ENCODE results near the gene NPW. TPM values are rescaled to one million over a fixed set of nuclear protein-coding genes. Genes with fewer than 3 reads are reported as not detected.

The NPW gene
- total RNA-seq, 1 donor from 2014 or later: 0.82 TPM

DNA sequence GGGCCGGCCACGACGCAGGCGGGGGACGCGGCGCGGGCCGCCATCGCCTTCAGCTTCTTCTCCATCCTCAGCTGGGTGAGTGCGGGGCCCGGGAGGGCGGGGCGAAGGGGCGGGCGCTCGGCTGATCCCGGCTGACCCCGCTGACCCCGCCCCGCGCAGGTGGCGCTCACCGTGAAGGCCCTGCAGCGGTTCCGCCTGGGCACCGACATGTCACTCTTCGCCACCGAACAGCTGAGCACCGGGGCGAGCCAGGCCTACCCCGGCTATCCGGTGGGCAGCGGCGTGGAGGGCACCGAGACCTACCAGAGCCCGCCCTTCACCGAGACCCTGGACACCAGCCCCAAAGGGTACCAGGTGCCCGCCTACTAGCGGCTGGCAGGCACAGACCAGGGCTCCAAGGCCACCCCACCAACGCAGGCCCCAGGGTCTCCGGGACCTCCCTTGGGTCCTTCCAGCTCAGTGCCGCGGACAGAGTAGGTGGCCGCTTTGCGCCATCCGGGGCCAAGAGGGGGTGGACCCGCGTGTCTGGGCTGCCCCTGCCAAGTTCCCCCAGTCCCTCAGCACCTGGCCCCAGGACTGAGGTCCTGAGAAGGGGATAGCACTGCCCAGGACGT is 26.8 kb upstream of the NPW start:
- Mint-ChIP-seq H3K4me1 (ENCODE audit: unreplicated experiment) (peaks cover 4% of the 10 kb centered on the region), H3K9me3 (ENCODE audit: unreplicated experiment) (no peaks in the 10 kb centered on the region), H3K27ac (ENCODE audit: unreplicated experiment) (no peak overlapping the region), H3K4me3 (ENCODE audit: unreplicated experiment) (no peak overlapping the region), H3K27me3 (ENCODE audit: unreplicated experiment) (peaks cover 20% of the 10 kb centered on the region), H3K36me3 (ENCODE audit: low read depth, unreplicated experiment) (peaks cover 9% of the 10 kb centered on the region)
- DNase-seq (ENCODE audit: low spot score): no peak
- no peak for TF ChIP-seq CTCF (IDR thresholded peaks at IDR 0.05; ENCODE audit: unreplicated experiment)

DNA sequence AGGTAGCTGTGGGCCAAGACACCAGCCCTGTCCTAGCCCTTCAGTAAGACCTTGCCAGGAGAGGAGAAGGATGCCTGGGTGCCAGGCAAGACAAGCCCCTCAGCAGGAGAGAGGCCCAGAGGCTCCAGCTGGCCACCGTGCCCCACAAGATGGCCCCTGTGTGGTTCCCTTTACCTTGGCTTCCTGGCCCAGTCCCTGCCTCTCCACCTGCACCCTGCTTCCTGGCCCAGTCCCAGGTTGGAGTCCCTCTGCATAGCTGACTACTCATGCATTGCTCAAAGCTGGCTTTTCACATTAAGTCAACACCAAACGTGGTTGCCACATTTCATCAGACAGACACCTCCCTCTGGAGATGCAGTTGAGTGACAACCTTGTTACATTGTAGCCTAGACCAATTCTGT is 25.9 kb upstream of the NPW start:
- no peak for DNase-seq (ENCODE audit: low spot score)
- H3K4me1 Mint-ChIP-seq (ENCODE audit: unreplicated experiment): peaks cover 4% of the 10 kb centered on the region
- H3K27ac Mint-ChIP-seq (ENCODE audit: unreplicated experiment): peak overlapping the region; percentile 64
- H3K9me3 Mint-ChIP-seq (ENCODE audit: unreplicated experiment): no peaks in the 10 kb centered on the region
- H3K36me3 Mint-ChIP-seq (ENCODE audit: low read depth, unreplicated experiment): peaks cover 9% of the 10 kb centered on the region
- H3K4me3 Mint-ChIP-seq (ENCODE audit: unreplicated experiment): peak overlapping the region; percentile 31
- TF ChIP-seq CTCF (IDR thresholded peaks at IDR 0.05; ENCODE audit: unreplicated experiment): no peak
- H3K27me3 Mint-ChIP-seq (ENCODE audit: unreplicated experiment): peaks cover 13% of the 10 kb centered on the region

GRCh38 chr16:1997494-1998359 is 21.9 kb upstream of the NPW start:
- Mint-ChIP-seq H3K4me1 (ENCODE audit: unreplicated experiment) (no peaks in the 10 kb centered on the region), H3K9me3 (ENCODE audit: unreplicated experiment) (no peaks in the 10 kb centered on the region), H3K36me3 (ENCODE audit: low read depth, unreplicated experiment) (peaks cover 9% of the 10 kb centered on the region), H3K27ac (ENCODE audit: unreplicated experiment) (no peak overlapping the region), H3K27me3 (ENCODE audit: unreplicated experiment) (peaks cover 9% of the 10 kb centered on the region), H3K4me3 (ENCODE audit: unreplicated experiment) (peak overlapping the region; percentile 49)
- TF ChIP-seq CTCF (IDR thresholded peaks at IDR 0.05; ENCODE audit: unreplicated experiment): no peak
- no peak for DNase-seq (ENCODE audit: low spot score)

DNA sequence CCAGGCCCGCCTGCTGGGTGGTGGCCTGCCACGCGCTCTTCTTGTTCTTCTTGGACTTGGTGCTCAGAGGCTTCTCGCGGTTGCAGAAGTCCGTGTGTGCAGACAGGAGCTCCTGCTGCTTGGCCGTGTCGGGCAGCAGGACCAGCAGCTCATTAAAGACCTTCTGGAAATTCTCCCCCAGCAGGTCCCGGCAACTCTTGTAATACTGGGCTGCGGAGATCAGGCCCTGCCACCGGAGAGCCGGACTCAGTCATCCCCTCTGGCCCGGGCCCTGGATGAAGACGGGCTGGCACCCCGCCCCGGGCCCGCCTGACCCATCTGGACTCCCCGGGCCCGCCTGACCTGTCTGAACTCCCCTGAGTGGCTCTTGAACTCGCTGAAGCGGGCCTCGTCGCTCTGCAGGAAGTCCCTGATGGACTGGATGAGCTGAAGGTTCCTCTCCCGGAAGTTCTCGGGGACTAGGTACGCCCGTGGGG is 21.2 kb upstream of the NPW start:
- H3K36me3 Mint-ChIP-seq (ENCODE audit: low read depth, unreplicated experiment): peaks cover 9% of the 10 kb centered on the region
- H3K4me1 Mint-ChIP-seq (ENCODE audit: unreplicated experiment): no peaks in the 10 kb centered on the region
- no peak for TF ChIP-seq CTCF (IDR thresholded peaks at IDR 0.05; ENCODE audit: unreplicated experiment)
- H3K4me3 Mint-ChIP-seq (ENCODE audit: unreplicated experiment): no peak overlapping the region
- DNase-seq (ENCODE audit: low spot score): no peak
- H3K27me3 Mint-ChIP-seq (ENCODE audit: unreplicated experiment): peaks cover 9% of the 10 kb centered on the region
- no peaks in the 10 kb centered on the region for H3K9me3 Mint-ChIP-seq (ENCODE audit: unreplicated experiment)
- H3K27ac Mint-ChIP-seq (ENCODE audit: unreplicated experiment): no peak overlapping the region
